Measurements from ENCODE around the gene GNG8. TPM values are rescaled to one million over a fixed set of nuclear protein-coding genes. Genes with fewer than 3 reads are reported as not detected.

The GNG8 gene
- total RNA-seq, 2 experiments from 2014 or later, result not detected

- Histone ChIP-seq H2AFZ (ENCODE audit: low read length) (no peak overlapping the region), H4K20me1 (ENCODE audit: insufficient read depth, low read length) (peaks cover 17% of the 10 kb centered on the region), H3K36me3 (ENCODE audit: insufficient read depth, low read length) (peaks cover 59% of the 10 kb centered on the region), H3K4me1 (ENCODE audit: insufficient read depth, low read length, poor library complexity, severe bottlenecking) (peaks cover 29% of the 10 kb centered on the region), H3K4me3 (ENCODE audit: low read depth, low read length, poor library complexity, severe bottlenecking) (no peak overlapping the region), H3K9me3 (ENCODE audit: low read length) (no peaks in the 10 kb centered on the region), H3K79me2 (ENCODE audit: insufficient read depth, low read depth, low read length) (peaks cover 40% of the 10 kb centered on the region), H3K27ac (ENCODE audit: low read depth, low read length, poor library complexity, severe bottlenecking) (no peak overlapping the region), H3K4me2 (ENCODE audit: low read length) (no peak overlapping the region), H3K9me2 (ENCODE audit: insufficient read depth, low read length) (no peaks in the 10 kb centered on the region)
- ChIA-PET POLR2A (no interaction called here), CTCF (ENCODE audit: unreplicated experiment) (no interaction called here)
- intact Hi-C loops (cut with micrococcal nuclease; ENCODE audit: unreplicated experiment), result no loop called here
- no peak for TF ChIP-seq EZH2phosphoT487 (IDR thresholded peaks at IDR 0.05; ENCODE audit: borderline replicate concordance, low read depth, low read length)
- TF ChIP-seq CTCF (conservative IDR thresholded peaks at IDR 0.05; ENCODE audit: low read length), result no peak
- no peak for DNase-seq (ENCODE audit: low spot score)
- no TSS peak for BruUV-seq (replicated peaks)
These were observed 30.0 kb downstream of the GNG8 start for GRCh38 chr19:46606019-46606418.

GRCh38 chr19:46605356-46605821 is 30.6 kb downstream of the GNG8 start:
- no TSS peak for BruUV-seq (replicated peaks)
- Histone ChIP-seq H3K27ac (ENCODE audit: low read depth, low read length, poor library complexity, severe bottlenecking) (no peak overlapping the region), H3K4me3 (ENCODE audit: low read depth, low read length, poor library complexity, severe bottlenecking) (no peak overlapping the region), H2AFZ (ENCODE audit: low read length) (no peak overlapping the region), H3K9me3 (ENCODE audit: low read length) (no peaks in the 10 kb centered on the region), H3K4me2 (ENCODE audit: low read length) (no peak overlapping the region), H3K4me1 (ENCODE audit: insufficient read depth, low read length, poor library complexity, severe bottlenecking) (peaks cover 25% of the 10 kb centered on the region), H4K20me1 (ENCODE audit: insufficient read depth, low read length) (peaks cover 17% of the 10 kb centered on the region), H3K36me3 (ENCODE audit: insufficient read depth, low read length) (peaks cover 52% of the 10 kb centered on the region), H3K79me2 (ENCODE audit: insufficient read depth, low read depth, low read length) (peaks cover 40% of the 10 kb centered on the region), H3K9me2 (ENCODE audit: insufficient read depth, low read length) (no peaks in the 10 kb centered on the region)
- intact Hi-C loops (cut with micrococcal nuclease; ENCODE audit: unreplicated experiment), result no loop called here
- no peak for DNase-seq (ENCODE audit: low spot score)
- ChIA-PET POLR2A (no interaction called here), CTCF (ENCODE audit: unreplicated experiment) (no interaction called here)
- TF ChIP-seq CTCF (conservative IDR thresholded peaks at IDR 0.05; ENCODE audit: low read length) (no peak), EZH2phosphoT487 (IDR thresholded peaks at IDR 0.05; ENCODE audit: borderline replicate concordance, low read depth, low read length) (no peak)

- peaks cover 30% of the 10 kb centered on the region for H3K4me1 ChIP-seq (ENCODE audit: insufficient read depth, low read length, poor library complexity, severe bottlenecking)
- TF ChIP-seq CTCF (conservative IDR thresholded peaks at IDR 0.05; ENCODE audit: low read length), result no peak
- TF ChIP-seq EZH2phosphoT487 (IDR thresholded peaks at IDR 0.05; ENCODE audit: borderline replicate concordance, low read depth, low read length), result no peak
- H3K79me2 ChIP-seq (ENCODE audit: insufficient read depth, low read depth, low read length), result peaks cover 40% of the 10 kb centered on the region
- peaks cover 4% of the 10 kb centered on the region; the same call in 1 of the 2 replicates for H3K9me3 ChIP-seq (ENCODE audit: low read length)
- BruUV-seq (replicated peaks), result no TSS peak
- no peak for DNase-seq (ENCODE audit: low spot score)
- H4K20me1 ChIP-seq (ENCODE audit: insufficient read depth, low read length), result peaks cover 17% of the 10 kb centered on the region
- ChIA-PET POLR2A (no interaction called here), CTCF (ENCODE audit: unreplicated experiment) (no interaction called here)
- H3K9me2 ChIP-seq (ENCODE audit: insufficient read depth, low read length), result no peaks in the 10 kb centered on the region
- intact Hi-C loops (cut with micrococcal nuclease; ENCODE audit: unreplicated experiment), result no loop called here
- no peak overlapping the region for H3K4me2 ChIP-seq (ENCODE audit: low read length)
- no peak overlapping the region for H3K4me3 ChIP-seq (ENCODE audit: low read depth, low read length, poor library complexity, severe bottlenecking)
- H3K36me3 ChIP-seq (ENCODE audit: insufficient read depth, low read length), result peaks cover 48% of the 10 kb centered on the region
- no peak overlapping the region for H3K27ac ChIP-seq (ENCODE audit: low read depth, low read length, poor library complexity, severe bottlenecking)
- no peak overlapping the region for H2AFZ ChIP-seq (ENCODE audit: low read length)
These were observed 31.1 kb downstream of the GNG8 start for GRCh38 chr19:46604781-46605355.

Measured in OCI-LY7 (cell line).